H1 (cell line): ENCODE data around the gene IDI1. TPM values are rescaled to one million over a fixed set of nuclear protein-coding genes. Genes with fewer than 3 reads are reported as not detected.

Experiments used
- CTCF ChIA-PET: fragments of 300-600 bp; sonication (Branson Sonifier 250); formaldehyde crosslinking; loops from one replicate; lab custom pipeline; 2021; ENCODE audit not compliant: partially characterized antibody; lab: Charles Lee
- POLR2A ChIA-PET: fragments of 300-600 bp; sonication (Branson Sonifier 250); formaldehyde crosslinking; loops from one replicate; lab custom pipeline; 2021; ENCODE audit warnings: inconsistent platforms; ENCODE audit not compliant: partially characterized antibody; lab: Charles Lee
- DNase-seq, 2 experiments: peaks; one replicate each; pipeline versions ENCODE4 v3.0.0 to v3.0.0-alpha.2; 2010 to 2022; ENCODE audit warnings: low spot score in 2 of 2, low read depth in 1 of 2, mixed read lengths in 1 of 2
- FAIRE-seq: peaks from 2 replicates; lab custom pipeline; 2011; peaks lifted over from hg19 to GRCh38; lab: Jason Lieb, UNC
- H2AFZ ChIP-seq: 2 replicates; pipeline ENCODE4 v1.8.1; 2012; ENCODE audit warnings: low read length, inconsistent platforms
- H2AK5ac ChIP-seq: 2 replicates; pipeline ENCODE4 v1.6.1; 2013; ENCODE audit warnings: low read depth, low read length
- H2BK120ac ChIP-seq: replicated peaks from 2 replicates; pipeline ENCODE3; 2013; ENCODE audit warnings: low read depth, low read length, inconsistent platforms
- H2BK12ac ChIP-seq: 2 replicates; pipeline ENCODE4 v1.6.1; 2013; ENCODE audit warnings: low read depth, low read length
- H2BK15ac ChIP-seq: 2 replicates; pipeline ENCODE4 v1.6.1; 2013; ENCODE audit warnings: low read length
- H2BK20ac ChIP-seq: 2 replicates; pipeline ENCODE4 v1.6.1; 2013; ENCODE audit warnings: low read length
- H2BK5ac ChIP-seq: 2 replicates; pipeline ENCODE4 v1.6.1; 2013; ENCODE audit warnings: low read depth, low read length
- H3K14ac ChIP-seq: 2 replicates; pipeline ENCODE4 v1.6.1; 2013; ENCODE audit warnings: inconsistent platforms; ENCODE audit not compliant: insufficient read length
- H3K18ac ChIP-seq: 2 replicates; pipeline ENCODE4 v1.6.1; 2013; ENCODE audit warnings: low read length; ENCODE audit errors: extremely low read depth
- H3K23ac ChIP-seq: 2 replicates; pipeline ENCODE4 v1.6.1; 2013; ENCODE audit warnings: inconsistent platforms; ENCODE audit not compliant: insufficient read length
- H3K23me2 ChIP-seq: 2 replicates; pipeline ENCODE4 v1.6.1; 2013; ENCODE audit warnings: low read depth, low read length
- H3K27ac ChIP-seq: 2 replicates; pipeline ENCODE4 v1.6.1; 2011; ENCODE audit warnings: low read depth, low read length, inconsistent platforms
- H3K27me3 ChIP-seq, 4 experiments: replicated peaks in 1 of 4; 1 replicate in 1 of 4; 2 replicates in 3 of 4; pipeline versions ENCODE4 v1.6.1 to v1.8.1; 2011 to 2013; ENCODE audit warnings: low read length in 3 of 4, mild to moderate bottlenecking in 3 of 4, inconsistent platforms in 2 of 4, mixed read lengths in 2 of 4, moderate library complexity in 1 of 4; ENCODE audit not compliant: control insufficient read depth in 3 of 4, insufficient read depth in 3 of 4; ENCODE audit errors: extremely low read depth in 1 of 4
- H3K36me3 ChIP-seq, 4 experiments: 2 replicates each; pipeline versions ENCODE4 v1.6.1 to v1.8.1; 2011 to 2013; ENCODE audit warnings: mild to moderate bottlenecking in 4 of 4, low read length in 3 of 4, moderate library complexity in 2 of 4, control low read depth in 1 of 4, inconsistent platforms in 1 of 4; ENCODE audit not compliant: insufficient read depth in 4 of 4, control insufficient read depth in 2 of 4
- H3K4ac ChIP-seq: replicated peaks from 2 replicates; pipeline ENCODE3; 2013; ENCODE audit warnings: low read length, low read depth, mixed read lengths, inconsistent platforms; ENCODE audit not compliant: insufficient read length
- H3K4me1 ChIP-seq, 4 experiments: replicated peaks in 1 of 4; 1 replicate in 1 of 4; 2 replicates in 3 of 4; pipeline versions ENCODE4 v1.6.1 to v1.8.1; 2011 to 2013; ENCODE audit warnings: low read length in 3 of 4, inconsistent platforms in 2 of 4, mixed read lengths in 1 of 4; ENCODE audit not compliant: insufficient read depth in 4 of 4, control insufficient read depth in 3 of 4
- H3K4me2 ChIP-seq, 2 experiments: 2 replicates each; pipeline versions ENCODE4 v1.6.1 to v1.8.1; 2011 to 2013; ENCODE audit warnings: low read depth in 2 of 2, low read length in 2 of 2, control low read depth in 1 of 2, inconsistent platforms in 1 of 2, mild to moderate bottlenecking in 1 of 2; ENCODE audit not compliant: insufficient read depth in 1 of 2
- H3K4me3 ChIP-seq, 4 experiments: fragments of 200-600, 300-600 bp in 1 of 4; sonication (generic), shearing (Covaris generic), sonication (Bioruptor Twin) in 1 of 4; 2 replicates each; pipeline versions ENCODE4 v1.5.1 to v1.8.1; 2011 to 2016; ENCODE audit warnings: low read length in 4 of 4, low read depth in 3 of 4, control low read depth in 2 of 4, inconsistent platforms in 2 of 4, mild to moderate bottlenecking in 2 of 4, mixed read lengths in 1 of 4, moderate library complexity in 1 of 4; ENCODE audit not compliant: insufficient read depth in 2 of 4; ENCODE audit errors: extremely low read depth in 1 of 4
- H3K56ac ChIP-seq: replicated peaks from 2 replicates; pipeline ENCODE3; 2013; ENCODE audit warnings: low read depth, mild to moderate bottlenecking, mixed read lengths, low read length, inconsistent platforms; ENCODE audit not compliant: insufficient read length
- H3K79me1 ChIP-seq: 2 replicates; pipeline ENCODE4 v1.6.1; 2013; ENCODE audit warnings: low read depth, low read length, control low read depth
- H3K79me2 ChIP-seq, 2 experiments: 2 replicates each; pipeline versions ENCODE4 v1.6.1 to v1.8.1; 2012 to 2013; ENCODE audit warnings: low read length in 2 of 2, mild to moderate bottlenecking in 2 of 2, inconsistent platforms in 1 of 2; ENCODE audit not compliant: insufficient read depth in 2 of 2, control insufficient read depth in 1 of 2
- H3K9ac ChIP-seq, 4 experiments: replicated peaks in 1 of 4; 1 replicate in 1 of 4; 2 replicates in 3 of 4; pipeline versions ENCODE4 v1.6.1 to v1.8.1; 2011 to 2013; ENCODE audit warnings: low read depth in 3 of 4, low read length in 3 of 4, control low read depth in 2 of 4, mild to moderate bottlenecking in 2 of 4, moderate library complexity in 2 of 4, inconsistent platforms in 1 of 4; ENCODE audit errors: extremely low read depth in 1 of 4
- H3K9me3 ChIP-seq, 2 experiments: 2 replicates each; pipeline versions ENCODE4 v1.6.1 to v1.8.1; 2012 to 2013; ENCODE audit warnings: mild to moderate bottlenecking in 2 of 2, moderate library complexity in 2 of 2, control low read depth in 1 of 2, inconsistent platforms in 1 of 2, low read depth in 1 of 2, low read length in 1 of 2, mixed read lengths in 1 of 2; ENCODE audit not compliant: insufficient read depth in 2 of 2
- H4K20me1 ChIP-seq, 2 experiments: replicated peaks in 1 of 2; 2 replicates each; pipeline versions ENCODE3 to v1.8.1; 2011 to 2013; ENCODE audit warnings: inconsistent platforms in 2 of 2, low read length in 2 of 2, mild to moderate bottlenecking in 1 of 2; ENCODE audit not compliant: insufficient read depth in 2 of 2, control insufficient read depth in 1 of 2
- H4K5ac ChIP-seq: 2 replicates; pipeline ENCODE4 v1.6.1; 2013; ENCODE audit warnings: low read length, low read depth, mixed read lengths, inconsistent platforms; ENCODE audit not compliant: insufficient read length
- H4K8ac ChIP-seq: 2 replicates; pipeline ENCODE4 v1.8.0; 2013; ENCODE audit warnings: mild to moderate bottlenecking, moderate library complexity, low read length, inconsistent platforms; ENCODE audit not compliant: insufficient read depth; ENCODE audit errors: extremely low read depth
- H4K91ac ChIP-seq: replicated peaks from 2 replicates; pipeline ENCODE3; 2013; ENCODE audit warnings: low read length, mixed read lengths, inconsistent platforms; ENCODE audit not compliant: insufficient read length
- JUND ChIP-seq: IDR thresholded peaks from 2 replicates; pipeline ENCODE4 v1.6.1; 2011; ENCODE audit warnings: mild to moderate bottlenecking, improper control_type of control experiment, low read length
- WGBS, 2 experiments: shearing (Covaris generic) in 1 of 2; methylation state at CpG; one replicate each; pipeline versions ENCODE4 v1.1.6 to v1.1.7; 2013 to 2015; ENCODE audit warnings: low lambda C conversion rate in 2 of 2, mixed read lengths in 2 of 2, inconsistent platforms in 1 of 2, low coverage in 1 of 2, missing lambda C conversion rate in 1 of 2; ENCODE audit not compliant: insufficient replicate concordance in 2 of 2, insufficient coverage in 1 of 2, insufficient read length in 1 of 2; ENCODE audit errors: extremely low coverage in 1 of 2, missing lambda C conversion rate in 1 of 2; 5-methylcytosine and 5-hydroxymethylcytosine counted together
- polyA plus RNA-seq, 7 experiments: library from polyadenylated mRNA; depleted of rRNA in 3 of 7; stranded (reverse) in 5 of 7; unstranded in 2 of 7; fragments of >200 nt in 5 of 7; fragments of 200-250 nt in 2 of 7; gene quantifications; 1 replicate in 5 of 7; 2 replicates in 1 of 7; 4 replicates in 1 of 7; pipeline versions ENCODE4 v1.2.1 to v1.2.3, GENCODE V29; 2011 to 2013; ENCODE audit warnings: missing spikeins in 2 of 7, mixed read lengths in 2 of 7
- total RNA-seq: library from RNA; stranded (reverse); fragmentation: NEBNext Ultra II Directional; extraction: Animal tissue kit (Norgen Biotek cat#: 25700); gene quantifications from 2 replicates; pipeline ENCODE4 v1.2.1, GENCODE V29; 2021
- TF ChIP-seq, protein P1 (sequence below): IDR thresholded peaks from 2 replicates; pipeline ENCODE4 v1.6.1; 2011; ENCODE audit warnings: low read length, improper control_type of control experiment

IDI1 gene
- total and polyA plus RNA-seq, 2 of the 8 experiments (the other 6 are each of a cell fraction or from before 2014, with no cell fraction given): 35.3 to 56.6 TPM

DNA sequence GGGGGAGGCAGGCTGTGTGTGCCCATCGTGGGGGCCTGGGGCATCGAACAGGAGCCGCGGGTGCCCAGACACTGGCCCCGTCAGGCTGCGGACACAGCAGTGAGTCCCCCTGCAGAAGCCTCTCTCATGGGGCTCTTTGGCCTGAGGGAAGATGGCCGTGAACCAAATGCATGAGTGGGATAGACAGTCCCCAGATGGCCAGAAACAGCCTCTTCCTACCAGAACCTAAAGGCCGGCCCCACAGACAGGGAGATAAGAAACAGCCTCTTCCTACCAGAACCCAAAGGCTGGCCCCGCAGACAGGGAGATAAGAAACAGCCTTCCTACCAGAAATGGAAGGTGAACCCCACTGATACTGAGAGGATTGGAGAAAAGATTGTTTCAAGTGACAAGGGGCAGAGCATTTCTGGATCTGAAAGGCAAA is 39.8 kb downstream of the IDI1 start:
- Histone ChIP-seq H2AK5ac (no peak overlapping the region), H3K79me1 (peaks cover 5% of the 10 kb centered on the region), H3K23me2 (no peaks in the 10 kb centered on the region), H2AFZ (no peak overlapping the region), H3K56ac (no peak overlapping the region), H2BK15ac (no peak overlapping the region), H3K14ac (no peak overlapping the region), H4K91ac (no peak overlapping the region), H3K4me3 (no peak overlapping the region), H3K9ac (no peak overlapping the region), H3K27ac (no peak overlapping the region), H2BK12ac (no peak overlapping the region), H3K79me2 (peaks cover 0 to 6% of the 10 kb centered on the region in 2 experiments; a peak in 1 of 4 replicates), H3K23ac (no peak overlapping the region), H2BK20ac (no peak overlapping the region), H2BK5ac (no peak overlapping the region), H3K36me3 (peaks cover 61 to 93% (median 82%) of the 10 kb centered on the region in 4 experiments), H2BK120ac (no peak overlapping the region), H3K4me1 (no peaks in the 10 kb centered on the region), H4K8ac (no peak overlapping the region; the same call in 1 of the 2 replicates), H3K18ac (no peak overlapping the region), H4K5ac (no peak overlapping the region), H3K27me3 (no peaks in the 10 kb centered on the region), H3K4ac (no peak overlapping the region), H3K9me3 (no peaks in the 10 kb centered on the region), H4K20me1 (peaks cover 6 to 15% of the 10 kb centered on the region in 2 experiments), H3K4me2 (no peak overlapping the region)
- ChIA-PET POLR2A (interaction anchor here (1.0 to 1.6 kb wide), 3 partner anchors 11 to 40 kb away, joined by 3 to 6 read pairs (median 4); partner anchors contain the start of gene IDI1), CTCF (no interaction called here)
- FAIRE-seq: no peak
- no peak for DNase-seq
- WGBS, 2 experiments: 93% methylated on average over 9 of the region's 9 CpGs; no CpG with 5 or more reads in 1 of the 2 experiments
- TF ChIP-seq, protein P1, sequence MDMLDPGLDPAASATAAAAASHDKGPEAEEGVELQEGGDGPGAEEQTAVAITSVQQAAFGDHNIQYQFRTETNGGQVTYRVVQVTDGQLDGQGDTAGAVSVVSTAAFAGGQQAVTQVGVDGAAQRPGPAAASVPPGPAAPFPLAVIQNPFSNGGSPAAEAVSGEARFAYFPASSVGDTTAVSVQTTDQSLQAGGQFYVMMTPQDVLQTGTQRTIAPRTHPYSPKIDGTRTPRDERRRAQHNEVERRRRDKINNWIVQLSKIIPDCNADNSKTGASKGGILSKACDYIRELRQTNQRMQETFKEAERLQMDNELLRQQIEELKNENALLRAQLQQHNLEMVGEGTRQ: no peak
- TF ChIP-seq JUND: no peak
